Measurements from ENCODE around the gene TRAF3IP1.
"Not testable (repeated sequence)": the region's sequence is repeated elsewhere in the genome, so short reads cannot be mapped to it uniquely, and the experiment has no call there.

The TRAF3IP1 gene

GRCh38 chr2:238304116-238304515 lies 16.2 kb upstream of the TRAF3IP1 start:
- DNase-seq (ENCODE audit: low spot score): no peak
- no peak for TF ChIP-seq CTCF (IDR thresholded peaks at IDR 0.05)
- H3K4me3 ChIP-seq: no peak overlapping the region
- H3K27ac ChIP-seq: no peak overlapping the region

- Histone ChIP-seq H3K27ac (no peak overlapping the region), H3K4me3 (no peak overlapping the region)
- DNase-seq (ENCODE audit: low spot score): no peak
- TF ChIP-seq CTCF (IDR thresholded peaks at IDR 0.05): no peak
Measured at GRCh38 chr2:238305092-238305862, 15.0 kb upstream of the TRAF3IP1 start.

GRCh38 chr2:238305965-238306671 lies 14.2 kb upstream of the TRAF3IP1 start:
- Histone ChIP-seq H3K4me3 (no peak overlapping the region), H3K27ac (no peak overlapping the region)
- no peak for TF ChIP-seq CTCF (IDR thresholded peaks at IDR 0.05)
- no peak for DNase-seq (ENCODE audit: low spot score)

GRCh38 chr2:238306672-238306998 lies 13.7 kb upstream of the TRAF3IP1 start:
- H3K4me3 ChIP-seq: no peak overlapping the region
- no peak for TF ChIP-seq CTCF (IDR thresholded peaks at IDR 0.05)
- H3K27ac ChIP-seq: no peak overlapping the region
- no peak for DNase-seq (ENCODE audit: low spot score)

GRCh38 chr2:238308177-238308576 lies 12.1 kb upstream of the TRAF3IP1 start:
- H3K4me3 ChIP-seq: no peak overlapping the region
- no peak overlapping the region for H3K27ac ChIP-seq
- no peak for TF ChIP-seq CTCF (IDR thresholded peaks at IDR 0.05)
- no peak for DNase-seq (ENCODE audit: low spot score)

GRCh38 chr2:238310721-238311120 lies 9.6 kb upstream of the TRAF3IP1 start:
- H3K27ac ChIP-seq; H3K4me3 ChIP-seq; DNase-seq (ENCODE audit: low spot score): not testable (repeated sequence)

GRCh38 chr2:238313289-238313990 lies 6.9 kb upstream of the TRAF3IP1 start:
- DNase-seq (ENCODE audit: low spot score): no peak
- H3K27ac ChIP-seq: no peak overlapping the region
- no peak for TF ChIP-seq CTCF (IDR thresholded peaks at IDR 0.05)
- no peak overlapping the region for H3K4me3 ChIP-seq
